GM19240 (cell line): ENCODE data around the gene PPP2R2B.

Source experiments
- DNase-seq: peaks from one replicate; pipeline ENCODE4 v3.0.0; 2011; ENCODE audit warnings: low spot score; ENCODE audit not compliant: insufficient read length

Gene PPP2R2B

GRCh38 chr5:146888351-146888978 lies 9.9 kb upstream of the PPP2R2B start:
- no peak for DNase-seq

GRCh38 chr5:146884066-146884626 lies 5.6 kb upstream of the PPP2R2B start:
- DNase-seq = no peak

- DNase-seq = no peak
These were observed 5.0 kb upstream of the PPP2R2B start for GRCh38 chr5:146883511-146883910.

GRCh38 chr5:146880966-146881365 lies 2.4 kb upstream of the PPP2R2B start:
- DNase-seq = no peak

GRCh38 chr5:146877783-146878475 lies 628 bp downstream of the PPP2R2B start:
- no peak for DNase-seq

DNA sequence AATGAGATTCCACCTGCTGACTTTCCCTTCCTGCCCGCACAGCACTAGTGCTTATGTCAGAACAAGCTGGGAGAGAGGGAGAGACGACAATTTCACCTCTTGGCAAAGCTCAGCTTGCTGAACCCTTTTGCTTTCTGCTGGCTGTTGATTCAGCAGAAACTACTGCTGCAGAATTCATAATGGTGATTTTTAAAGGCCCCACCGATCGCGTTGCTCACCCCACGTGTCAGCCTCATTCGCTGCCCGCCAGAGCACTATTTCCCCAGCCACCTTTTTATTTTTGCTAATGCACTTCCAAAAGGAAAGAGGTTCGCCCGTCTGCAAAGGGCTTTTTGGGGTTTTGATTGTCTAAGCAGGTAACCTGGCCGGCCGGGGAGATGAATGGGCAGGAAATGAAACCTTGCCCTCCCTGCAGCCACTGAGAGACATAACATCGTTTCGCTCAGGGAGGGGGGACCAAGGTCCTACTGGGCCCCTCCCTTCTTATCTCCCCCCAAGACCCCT lies 1.3 kb downstream of the PPP2R2B start:
- no peak for DNase-seq

DNA sequence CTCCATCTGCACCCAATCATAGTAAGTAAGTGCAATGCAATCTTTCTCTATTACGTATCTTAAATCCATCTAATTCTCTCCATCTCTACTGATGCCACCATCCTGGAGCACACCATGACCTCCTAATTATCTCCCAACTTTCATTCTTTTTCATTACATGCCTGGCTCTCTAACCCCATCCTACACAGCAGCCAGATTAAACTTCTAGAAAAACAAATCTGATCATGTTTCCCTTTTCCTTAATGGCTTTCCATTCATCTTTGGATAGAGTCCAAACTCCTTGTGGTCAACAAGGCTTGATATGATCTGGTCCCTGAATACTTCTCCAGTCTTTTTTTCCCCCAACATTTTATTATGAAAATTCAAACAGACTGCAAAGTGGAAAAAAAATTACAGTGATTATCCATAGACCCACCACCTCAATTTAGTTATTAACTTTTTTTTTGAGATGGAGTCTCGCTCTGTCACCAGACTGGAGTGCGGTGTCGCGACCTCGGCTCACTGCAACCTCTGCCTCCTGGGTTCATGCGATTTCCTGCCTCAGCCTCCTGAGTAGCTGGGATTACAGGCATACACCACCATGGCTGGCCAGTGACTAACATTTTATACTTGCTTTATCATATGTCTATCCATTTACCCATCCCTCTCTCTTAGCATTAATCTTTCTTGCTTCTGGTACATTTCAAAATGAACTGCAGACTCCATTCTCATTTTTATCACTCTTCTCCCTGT lies 5.2 kb downstream of the PPP2R2B start:
- no peak for DNase-seq

- DNase-seq = no peak
These were observed 6.4 kb downstream of the PPP2R2B start for GRCh38 chr5:146872188-146872587.

DNA sequence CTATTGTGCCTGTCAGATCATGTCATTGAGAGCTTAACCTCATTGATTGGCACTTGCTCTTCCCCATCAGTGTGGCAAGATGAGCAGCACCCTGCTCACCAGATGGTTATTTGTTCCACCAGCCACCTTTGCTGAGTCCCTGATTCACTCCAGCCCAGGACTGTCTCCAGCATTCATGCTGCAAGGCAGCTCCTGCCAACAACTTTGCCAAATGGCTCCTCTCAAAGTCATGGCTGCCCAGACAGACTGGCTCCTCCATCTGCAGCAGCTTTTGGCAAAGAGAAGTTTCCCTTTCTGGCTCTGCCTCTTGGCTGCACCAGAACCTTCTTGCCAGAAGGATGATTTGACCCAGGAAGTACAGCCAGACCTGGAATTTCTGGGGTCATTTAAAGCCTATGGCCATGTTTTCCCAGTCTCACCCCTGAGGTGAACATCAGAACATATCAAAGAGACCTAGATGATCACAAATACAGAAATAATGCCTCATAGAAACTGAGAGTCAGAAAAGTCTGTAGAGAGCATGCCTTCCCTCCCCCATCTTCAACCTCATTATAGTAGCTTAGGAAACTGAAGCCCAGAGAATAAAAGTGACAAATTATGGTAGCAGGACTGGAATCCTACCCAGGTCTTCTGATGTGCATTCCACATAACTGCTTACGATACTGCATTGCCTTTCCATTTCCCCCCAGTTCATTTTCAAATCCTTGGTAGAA lies 10.4 kb downstream of the PPP2R2B start:
- no peak for DNase-seq

DNA sequence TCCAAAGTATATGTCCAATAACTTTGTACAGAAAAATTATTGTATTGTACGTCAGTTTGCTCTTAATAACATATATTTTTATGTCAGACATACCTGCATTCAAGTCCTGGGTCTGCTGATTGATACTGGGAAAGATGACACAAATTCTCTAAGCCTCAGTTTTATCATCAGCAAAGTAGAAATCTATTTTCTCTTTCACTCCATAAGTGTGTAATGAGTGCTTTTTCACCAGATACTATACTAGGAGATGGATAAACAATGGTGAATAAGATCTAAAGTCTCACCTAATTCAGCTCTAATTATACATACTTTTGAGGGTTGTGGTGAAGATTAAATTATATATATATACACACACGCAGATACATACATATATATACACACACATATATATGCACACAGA lies 12.3 kb downstream of the PPP2R2B start:
- DNase-seq = no peak

- DNase-seq = no peak
These were observed 15.9 kb downstream of the PPP2R2B start for GRCh38 chr5:146862641-146863040.

DNA sequence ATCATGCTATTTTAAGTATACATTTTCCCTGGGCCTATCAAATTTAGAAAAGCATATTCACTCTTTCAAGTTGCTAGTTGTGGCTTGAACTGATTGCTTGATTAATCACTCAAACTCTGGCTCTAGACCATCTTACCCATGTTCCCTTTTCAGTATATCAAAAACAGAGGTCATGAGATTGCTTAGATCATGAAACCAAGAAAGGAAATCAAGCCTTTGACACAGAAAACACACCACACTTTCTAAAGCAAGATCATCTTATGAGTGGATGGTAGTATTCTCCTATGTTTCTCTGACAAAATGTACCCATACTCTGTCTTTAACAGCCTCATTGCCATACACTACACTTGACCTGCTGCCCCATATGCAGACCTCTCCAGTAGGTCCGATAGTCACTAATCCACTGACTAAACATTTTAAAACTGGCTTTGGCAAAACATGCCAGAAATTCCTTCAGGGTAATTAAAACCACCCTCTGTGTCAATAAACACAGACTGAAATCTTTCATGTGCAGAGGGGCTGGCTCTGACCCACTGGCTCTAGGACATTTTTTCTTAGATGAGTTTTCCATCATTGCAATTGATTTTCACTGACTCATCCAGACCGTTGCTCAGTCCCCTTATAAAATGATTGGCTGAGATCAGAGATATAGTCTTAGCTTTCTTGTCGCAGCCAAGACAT lies 18.2 kb downstream of the PPP2R2B start:
- no peak for DNase-seq

- DNase-seq = no peak
These were observed 26.5 kb downstream of the PPP2R2B start for GRCh38 chr5:146852089-146852488.

- no peak for DNase-seq
These were observed 27.4 kb downstream of the PPP2R2B start for GRCh38 chr5:146851133-146851532.

- no peak for DNase-seq
These were observed 28.8 kb downstream of the PPP2R2B start for GRCh38 chr5:146849694-146850303.

DNA sequence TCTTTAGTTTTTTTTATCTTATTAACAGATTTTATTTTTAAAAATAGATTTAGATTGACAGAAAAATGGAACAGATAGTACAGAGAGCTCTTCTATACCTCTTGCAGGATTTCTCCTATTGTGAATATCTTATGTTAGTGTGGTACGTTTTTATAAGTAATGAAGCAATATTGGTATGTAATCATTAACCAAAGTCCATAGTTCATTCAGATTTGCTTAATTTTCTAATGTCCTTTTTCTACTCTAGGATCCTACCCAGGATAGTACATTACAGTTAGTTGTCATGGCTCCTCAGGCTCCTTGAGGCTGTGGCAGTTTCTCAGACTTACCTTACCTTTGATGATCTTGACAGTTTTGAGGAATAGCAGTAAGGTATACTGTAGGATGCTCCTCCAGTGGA lies 30.4 kb downstream of the PPP2R2B start:
- DNase-seq = no peak

DNA sequence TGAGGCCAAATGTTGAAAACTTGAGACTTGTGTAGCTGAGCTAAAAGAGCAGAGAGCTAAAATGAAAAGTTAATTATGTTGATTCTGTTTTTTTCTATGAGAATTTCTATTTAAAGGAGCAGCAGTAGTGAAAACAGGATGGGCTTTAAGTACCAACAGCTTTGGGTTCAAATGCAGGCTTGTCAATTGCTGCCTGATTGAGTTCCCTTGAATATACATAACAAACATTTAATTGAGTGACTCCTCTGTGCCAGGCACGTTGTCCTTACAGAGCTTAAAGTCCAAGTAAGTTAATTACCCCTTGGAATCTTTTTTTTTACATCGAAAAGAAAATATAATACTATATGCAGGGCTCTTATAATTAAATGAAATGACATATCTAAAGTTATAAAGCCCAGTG lies 38.5 kb downstream of the PPP2R2B start:
- DNase-seq = no peak

- DNase-seq = no peak
These were observed 42.2 kb downstream of the PPP2R2B start for GRCh38 chr5:146836226-146836842.

DNA sequence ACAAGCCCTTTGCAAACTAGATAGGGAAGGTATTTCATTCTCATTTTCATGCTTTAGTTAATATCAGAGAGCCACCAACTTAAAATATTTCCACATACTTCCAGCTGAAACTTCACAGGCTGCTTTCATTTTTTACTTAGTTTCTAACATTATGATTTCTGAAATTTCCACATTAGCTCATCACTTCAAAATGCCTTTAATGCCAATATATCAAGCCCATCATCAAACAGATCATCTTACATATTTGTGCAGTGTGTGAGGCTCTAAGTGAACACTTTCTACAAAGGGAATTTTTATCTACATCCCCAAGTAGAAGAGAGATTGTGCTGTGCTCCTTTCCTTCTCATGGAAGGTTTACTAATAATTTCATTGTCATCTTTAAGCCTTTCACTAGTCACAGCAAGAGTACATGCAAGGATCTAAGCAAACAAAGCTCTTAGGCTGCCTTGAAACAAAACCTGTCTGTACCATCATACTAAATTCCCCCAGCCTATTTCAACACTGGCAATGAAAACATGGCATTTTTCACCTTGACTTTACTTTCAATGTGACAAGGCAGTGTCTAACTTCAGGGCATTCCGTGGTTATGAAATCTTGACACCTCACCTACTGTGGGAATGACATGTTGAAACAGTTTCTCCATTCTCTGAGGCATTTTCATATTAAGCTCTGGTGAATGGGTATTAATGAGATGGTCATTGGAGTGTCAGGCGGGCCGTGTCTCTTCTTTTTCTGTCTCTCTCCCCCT lies 45.4 kb downstream of the PPP2R2B start:
- DNase-seq = no peak
